Ammon's horn (tissue), 1 donor: ENCODE results near the gene ADGRD1.

Experiments used
- DNase-seq: peaks from one replicate; pipeline ENCODE4 v3.0.0-alpha.2; 2016; ENCODE audit warnings: low spot score

Gene ADGRD1

DNA sequence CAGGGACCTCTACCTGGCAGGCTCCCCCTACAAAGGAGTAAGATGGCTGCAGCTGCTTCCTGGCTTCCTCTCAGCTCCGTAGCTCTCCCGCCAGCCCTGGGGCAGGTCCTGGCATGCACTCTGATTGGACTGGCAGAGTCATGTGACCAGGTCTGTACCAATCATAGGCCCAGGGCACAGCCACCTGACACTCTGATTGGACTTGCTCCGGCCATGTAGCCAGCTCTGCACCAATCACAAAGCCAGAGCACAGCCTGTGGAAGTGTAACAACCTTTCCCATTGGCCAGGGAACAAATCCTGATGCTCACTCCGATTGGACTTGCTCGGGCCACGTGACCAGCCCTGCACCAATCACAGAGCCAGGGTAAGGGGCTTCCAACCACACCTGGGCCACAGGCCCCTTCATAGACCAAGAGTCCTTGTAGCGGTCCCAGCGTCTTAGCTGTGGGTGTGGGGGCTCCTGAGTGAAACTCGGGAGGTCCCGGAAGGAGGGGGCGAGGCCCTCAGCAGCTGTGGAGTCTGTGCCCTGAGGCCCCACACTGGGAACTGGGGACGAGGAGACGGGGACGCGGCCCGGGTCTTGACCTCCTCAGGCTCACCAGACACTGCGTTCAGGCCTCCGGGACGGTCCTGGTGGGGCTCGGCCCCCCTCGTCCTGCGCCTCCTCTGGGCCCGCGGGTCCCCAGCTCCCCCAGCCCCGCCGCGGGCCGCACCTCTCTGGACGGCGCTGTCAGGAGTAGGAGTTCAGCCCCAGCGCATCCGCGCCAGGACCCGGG lies 210.6 kb downstream of the ADGRD1 start:
- no peak for DNase-seq

DNA sequence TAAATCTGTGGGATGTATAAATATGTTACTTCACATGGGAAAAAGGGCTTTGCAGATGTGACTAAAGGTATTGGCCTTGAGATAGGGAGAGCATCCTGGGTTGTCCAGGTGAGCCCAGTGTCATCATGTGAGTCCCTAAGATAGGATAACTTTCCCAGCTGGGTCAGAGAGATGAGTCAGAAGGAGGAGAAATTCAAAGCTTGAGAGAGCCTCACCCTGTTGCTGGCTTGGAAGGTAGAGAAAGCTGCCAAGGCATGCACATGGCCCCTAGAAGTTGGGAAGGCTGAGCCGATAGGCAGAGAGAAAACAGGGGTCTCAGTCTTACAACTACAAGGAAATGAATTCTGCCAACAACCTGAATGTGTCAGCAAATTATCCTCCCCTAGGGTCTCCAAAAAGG lies 213.0 kb downstream of the ADGRD1 start:
- DNase-seq: no peak

DNA sequence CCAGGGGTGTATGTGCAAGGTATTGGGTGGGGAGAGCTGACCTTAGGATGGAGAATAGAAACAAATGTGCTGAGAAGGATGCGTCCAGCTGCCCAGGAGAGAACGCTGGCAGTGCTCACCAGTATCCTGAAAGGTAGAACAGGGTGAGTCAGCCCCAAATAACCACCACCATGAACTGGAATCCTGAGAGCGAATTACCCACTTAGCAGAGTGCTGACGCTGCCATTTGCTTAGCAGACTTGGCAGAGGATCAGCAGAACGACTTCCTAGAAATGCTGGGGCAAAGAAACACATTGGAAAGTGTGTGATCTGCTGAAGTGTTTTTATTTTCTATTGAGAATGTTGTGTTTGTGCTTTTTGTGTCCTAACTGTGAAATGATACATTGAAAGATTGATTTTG lies 213.6 kb downstream of the ADGRD1 start:
- DNase-seq: peak; percentile 49

DNA sequence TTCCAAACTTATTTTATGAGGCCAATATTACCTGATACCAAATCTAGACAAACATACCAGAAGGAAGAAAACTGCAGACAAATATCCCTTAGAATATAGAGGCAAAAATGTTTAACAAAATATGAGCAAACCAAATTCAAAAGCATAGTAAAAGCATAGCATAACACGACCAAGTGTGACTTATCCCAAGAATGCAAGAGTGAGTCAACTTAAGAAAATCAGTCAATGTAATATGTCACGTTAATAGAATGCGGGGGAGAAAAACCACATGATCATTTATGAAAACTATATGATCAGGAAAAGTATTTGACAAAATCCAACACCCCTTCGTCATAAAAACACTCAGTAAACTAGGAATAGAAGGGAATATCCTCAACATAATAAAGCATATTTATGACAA lies 217.3 kb downstream of the ADGRD1 start:
- no peak for DNase-seq

DNA sequence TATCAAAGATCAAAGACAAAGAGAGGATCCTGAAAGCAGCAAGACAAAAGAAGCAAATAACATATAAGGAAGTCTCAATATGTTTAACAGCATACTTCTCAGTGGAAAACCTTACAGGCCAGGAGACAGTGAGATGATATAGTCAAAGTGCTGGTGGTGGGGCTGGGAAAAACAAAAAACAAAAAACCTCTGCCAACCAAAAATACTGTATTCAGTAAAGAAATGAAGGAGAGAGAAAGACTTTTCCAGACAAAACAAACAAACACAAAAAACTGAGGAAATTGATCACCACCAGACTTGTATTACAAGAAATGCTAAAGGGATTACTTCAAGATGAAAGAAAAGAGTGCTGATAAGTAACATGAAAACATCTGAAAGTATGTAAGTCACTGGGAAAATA lies 221.2 kb downstream of the ADGRD1 start:
- no peak for DNase-seq

DNA sequence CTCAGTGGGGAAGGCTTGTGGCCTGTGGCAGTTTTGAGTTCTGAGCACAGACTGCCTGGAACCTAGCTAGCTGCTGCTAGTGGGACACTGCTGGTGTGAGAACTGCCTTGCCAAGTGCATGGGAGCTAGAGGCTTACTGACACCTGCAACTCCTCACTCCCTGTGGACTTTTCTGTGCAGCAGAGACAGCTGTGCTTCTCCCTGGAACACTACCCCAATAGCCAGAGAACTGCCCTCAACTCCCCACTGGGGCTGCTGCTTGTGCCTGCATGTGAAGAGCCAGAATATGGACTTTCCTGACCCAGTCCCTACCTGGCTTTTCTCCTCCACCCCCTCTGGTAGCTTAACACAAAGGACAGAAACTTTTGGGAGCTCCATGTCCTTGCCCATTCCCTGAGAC lies 222.6 kb downstream of the ADGRD1 start:
- DNase-seq: no peak

DNA sequence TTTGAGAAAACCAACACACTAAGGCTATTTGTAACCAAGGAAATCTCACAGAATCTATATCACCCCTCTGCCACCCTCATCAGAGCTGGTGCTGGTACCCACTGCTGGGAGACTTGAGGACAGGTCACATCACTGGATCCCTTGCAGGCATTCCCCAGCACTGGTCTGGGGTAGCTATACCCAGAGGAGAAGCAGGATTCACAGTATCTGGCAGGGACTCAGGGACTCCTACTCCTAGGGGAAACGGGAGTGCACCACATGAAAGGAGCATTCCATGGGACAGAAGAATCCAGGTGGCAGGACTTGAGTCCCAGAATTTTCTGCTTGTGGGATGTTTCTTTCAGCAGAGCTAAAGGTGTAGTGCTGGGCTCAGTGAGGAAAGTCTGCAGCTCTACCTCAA lies 223.2 kb downstream of the ADGRD1 start:
- DNase-seq: no peak

DNA sequence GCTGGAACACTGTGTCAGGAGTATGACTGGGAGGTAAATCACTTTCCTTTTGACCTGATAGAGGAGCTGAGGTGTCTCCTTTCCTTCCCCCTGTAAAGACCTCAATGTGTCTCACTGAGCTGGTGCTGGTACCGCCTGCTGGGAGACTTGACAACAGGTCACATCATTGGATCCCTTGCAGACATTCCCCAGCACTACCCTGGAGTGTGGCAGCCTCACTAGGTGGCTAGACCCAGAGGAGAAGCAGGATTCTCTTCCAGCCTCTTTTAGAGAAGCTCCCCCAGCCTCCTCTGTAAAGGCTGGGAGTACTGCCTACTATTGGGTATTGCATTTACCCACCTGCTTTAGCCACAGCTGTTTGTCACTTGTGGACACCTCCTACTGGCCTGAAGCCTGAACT lies 223.9 kb downstream of the ADGRD1 start:
- no peak for DNase-seq

DNA sequence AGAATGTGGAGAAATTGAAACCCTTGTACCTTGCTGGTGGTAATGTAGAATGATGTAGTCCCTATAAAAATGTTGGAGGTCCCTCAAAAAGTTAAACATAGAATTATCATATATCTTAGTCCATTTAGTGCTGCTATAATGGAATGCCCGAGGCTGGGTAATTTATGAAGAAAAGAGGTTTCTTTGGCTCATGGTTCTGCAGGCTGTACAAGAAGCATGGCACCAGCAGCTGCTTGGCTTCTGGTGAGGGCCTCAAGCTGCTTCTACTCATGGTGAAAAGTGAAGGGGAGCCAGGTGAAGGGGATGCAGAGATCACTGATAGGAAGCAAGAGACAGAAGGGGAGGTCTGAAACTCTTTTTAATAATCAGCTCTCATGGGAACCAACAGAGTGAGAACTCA lies 233.9 kb downstream of the ADGRD1 start:
- DNase-seq: no peak

DNA sequence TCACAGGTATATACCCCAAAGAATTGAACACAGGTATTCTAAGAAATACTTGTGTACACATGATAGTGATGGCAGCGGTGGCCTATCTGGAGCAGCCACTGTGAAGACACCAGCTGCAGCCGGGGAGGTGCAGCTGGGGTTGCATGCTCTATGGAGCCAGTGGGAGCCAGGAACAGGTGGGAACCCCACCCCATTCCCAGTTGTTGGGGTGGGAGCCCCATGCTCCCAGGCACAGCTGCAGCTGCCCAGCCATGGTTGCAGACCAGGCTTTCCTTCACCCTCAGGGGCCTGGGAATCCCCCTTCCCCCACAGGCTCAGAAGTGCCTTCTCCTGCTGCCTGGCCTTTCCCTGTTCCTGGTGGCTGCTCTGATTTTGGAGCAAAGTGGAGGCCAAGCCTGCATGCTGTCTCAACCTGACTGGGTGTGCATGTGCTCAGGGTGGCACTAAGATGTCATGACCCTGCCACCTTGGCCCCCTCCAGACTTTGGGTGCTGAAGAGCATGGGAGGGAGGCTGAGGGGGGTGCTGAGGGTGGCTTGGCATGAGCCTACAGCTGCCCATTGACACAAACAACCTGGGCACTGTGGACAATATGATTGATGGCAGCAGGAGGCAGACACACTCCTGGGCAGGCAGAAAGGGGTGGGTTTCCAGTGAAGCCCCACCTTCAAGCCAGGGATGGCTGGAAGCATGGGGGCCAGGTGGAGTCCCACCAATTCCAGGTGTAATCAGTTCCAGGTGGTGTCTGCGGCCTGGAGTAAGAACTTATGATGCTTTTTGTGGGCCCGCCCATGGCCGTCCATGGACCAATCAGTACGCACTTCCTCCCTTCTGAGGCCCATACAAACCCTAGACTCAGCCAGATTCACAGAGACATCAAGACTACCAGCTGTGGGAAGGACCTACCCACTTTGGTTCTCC lies 234.7 kb downstream of the ADGRD1 start:
- no peak for DNase-seq

DNA sequence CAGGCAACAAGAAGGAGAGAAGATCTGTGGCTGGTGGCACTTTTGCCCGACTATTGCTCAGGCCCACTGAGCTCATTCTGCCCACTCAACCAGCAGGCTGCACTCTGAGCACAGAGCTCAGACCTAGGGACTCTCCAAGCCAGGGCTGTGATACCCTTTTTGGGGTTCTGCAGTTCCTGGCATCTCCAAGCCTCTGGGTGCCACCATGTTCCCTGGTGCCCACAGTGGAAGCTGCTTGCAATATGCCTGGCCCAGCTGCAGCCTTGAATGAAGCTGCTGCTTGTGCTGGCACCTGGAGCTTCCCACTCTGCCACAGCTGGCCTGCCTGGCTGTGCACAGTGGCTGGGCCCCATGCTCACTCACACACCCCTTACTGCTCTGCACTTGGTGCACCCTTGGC lies 236.1 kb downstream of the ADGRD1 start:
- no peak for DNase-seq

DNA sequence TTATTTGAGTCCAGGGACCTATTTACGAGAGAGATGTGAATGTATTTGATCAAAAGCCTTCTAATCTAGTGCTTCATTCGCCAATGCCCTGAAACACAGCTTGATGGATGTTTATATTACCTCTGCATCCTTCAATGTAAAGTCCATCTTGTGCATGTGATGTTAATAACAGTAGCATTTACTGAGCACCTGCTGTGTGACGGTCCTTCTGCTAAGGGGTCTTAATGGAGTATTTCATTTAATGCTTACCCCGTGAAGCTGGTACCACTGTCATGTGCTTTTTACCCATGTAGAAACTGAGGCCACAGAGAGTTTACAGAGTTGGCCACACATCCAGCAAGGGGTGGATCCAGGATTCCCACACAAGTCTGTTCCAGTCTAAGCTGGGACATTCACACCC lies 237.3 kb downstream of the ADGRD1 start:
- DNase-seq: no peak
